Subcutaneous adipose tissue (tissue), 4 donors: ENCODE results near the gene GPC3. TPM values are rescaled to one million over a fixed set of nuclear protein-coding genes. Genes with fewer than 3 reads are reported as not detected.

Experiments
- CTCF ChIP-seq: fragments of 450-650 bp; IDR thresholded peaks from one replicate; pipeline ENCODE4 v1.5.1; 2016; ENCODE audit warnings: low read depth, mild to moderate bottlenecking, control low read depth, antibody characterized with exemption, moderate library complexity
- total RNA-seq, 4 donors: library from RNA; depleted of rRNA; stranded (reverse); fragments of >200 nt; gene quantifications; one replicate each; pipeline ENCODE4 v1.1.0, GENCODE V29; 2016

GPC3 gene
- total RNA-seq, 4 donors from 2014 or later = 61.8 to 142 (median 84.5) TPM

GRCh38 chrX:133610056-133610455 is 375.3 kb downstream of the GPC3 start:
- no peak for TF ChIP-seq CTCF

GRCh38 chrX:133609166-133609565 is 376.2 kb downstream of the GPC3 start:
- TF ChIP-seq CTCF = no peak

- no peak for TF ChIP-seq CTCF
Measured at GRCh38 chrX:133608406-133608805, 377.0 kb downstream of the GPC3 start.

- TF ChIP-seq CTCF = no peak
Measured at GRCh38 chrX:133607419-133608348, 377.7 kb downstream of the GPC3 start.

- TF ChIP-seq CTCF = no peak
Measured at GRCh38 chrX:133606990-133607389, 378.4 kb downstream of the GPC3 start.

GRCh38 chrX:133604801-133605200 is 380.6 kb downstream of the GPC3 start:
- TF ChIP-seq CTCF = no peak

GRCh38 chrX:133602881-133603280 is 382.5 kb downstream of the GPC3 start:
- TF ChIP-seq CTCF = no peak
